HEK293 (cell line): ENCODE measurements around the gene GBF1.

Source experiments
- GFI1B ChIP-seq: fragments of 450-650 bp; formaldehyde crosslinking; IDR thresholded peaks from 2 replicates; pipeline ENCODE4 v1.5.1; 2016; ENCODE audit warnings: missing biosample characterization, missing genetic modification characterization
- GLI2 ChIP-seq: fragments of 450-650 bp; formaldehyde crosslinking; IDR thresholded peaks from 2 replicates; pipeline ENCODE4; 2017; ENCODE audit warnings: missing biosample characterization, missing genetic modification characterization, low read depth, borderline replicate concordance
- KLF9 ChIP-seq: fragments of 450-650 bp; formaldehyde crosslinking; IDR thresholded peaks from 2 replicates; pipeline ENCODE4 v1.5.1; 2016; ENCODE audit warnings: missing biosample characterization, missing genetic modification characterization, low read depth
- MZF1 ChIP-seq: fragments of 450-650 bp; formaldehyde crosslinking; IDR thresholded peaks from 2 replicates; pipeline ENCODE4 v1.5.1; 2017; ENCODE audit warnings: missing biosample characterization, missing genetic modification characterization, borderline replicate concordance
- OSR2 ChIP-seq: fragments of 450-650 bp; formaldehyde crosslinking; IDR thresholded peaks from 2 replicates; pipeline ENCODE4 v1.5.1; 2016; ENCODE audit warnings: missing biosample characterization, missing genetic modification characterization
- ZBTB1 ChIP-seq: fragments of 450-650 bp; formaldehyde crosslinking; IDR thresholded peaks from 2 replicates; pipeline ENCODE4 v1.5.1; 2016; ENCODE audit warnings: missing biosample characterization, missing genetic modification characterization
- ZFP69B ChIP-seq: fragments of 450-650 bp; formaldehyde crosslinking; IDR thresholded peaks from 2 replicates; pipeline ENCODE4 v1.5.1; 2016; ENCODE audit warnings: missing biosample characterization, missing genetic modification characterization
- ZNF121 ChIP-seq: fragments of 450-650 bp; formaldehyde crosslinking; IDR thresholded peaks from 2 replicates; pipeline ENCODE4 v1.5.1; 2016; ENCODE audit warnings: missing biosample characterization, missing genetic modification characterization
- ZNF174 ChIP-seq: fragments of 450-650 bp; formaldehyde crosslinking; IDR thresholded peaks from 2 replicates; pipeline ENCODE4 v1.5.0; 2017; ENCODE audit warnings: missing biosample characterization, mild to moderate bottlenecking, missing genetic modification characterization
- ZNF221 ChIP-seq: fragments of 450-650 bp; formaldehyde crosslinking; IDR thresholded peaks from 2 replicates; pipeline ENCODE4 v1.5.1; 2017; ENCODE audit warnings: missing biosample characterization, missing genetic modification characterization, borderline replicate concordance
- ZNF366 ChIP-seq: fragments of 450-650 bp; formaldehyde crosslinking; conservative IDR thresholded peaks from 2 replicates; pipeline ENCODE4 v1.5.1; 2016; ENCODE audit warnings: missing biosample characterization, missing genetic modification characterization
- ZNF37A ChIP-seq: fragments of 450-650 bp; IDR thresholded peaks from 2 replicates; pipeline ENCODE4 v1.5.1; 2018; ENCODE audit warnings: missing biosample characterization, missing genetic modification characterization
- ZNF404 ChIP-seq: fragments of 450-650 bp; formaldehyde crosslinking; IDR thresholded peaks from 2 replicates; pipeline ENCODE4 v1.5.1; 2017; ENCODE audit warnings: missing biosample characterization, missing genetic modification characterization
- ZNF416 ChIP-seq: fragments of 450-650 bp; formaldehyde crosslinking; IDR thresholded peaks from 2 replicates; pipeline ENCODE4 v1.5.1; 2016; ENCODE audit warnings: missing biosample characterization, missing genetic modification characterization
- ZNF549 ChIP-seq: fragments of 450-650 bp; IDR thresholded peaks from 2 replicates; pipeline ENCODE4 v1.5.1; 2018; ENCODE audit warnings: missing biosample characterization, missing genetic modification characterization, mild to moderate bottlenecking, inconsistent platforms, moderate library complexity
- ZNF585B ChIP-seq: fragments of 450-650 bp; formaldehyde crosslinking; IDR thresholded peaks from 2 replicates; pipeline ENCODE4 v1.5.1; 2016; ENCODE audit warnings: missing biosample characterization, missing genetic modification characterization
- ZNF664 ChIP-seq: fragments of 450-650 bp; formaldehyde crosslinking; IDR thresholded peaks from 2 replicates; pipeline ENCODE4 v1.5.1; 2016; ENCODE audit warnings: missing biosample characterization, missing genetic modification characterization
- ZNF747 ChIP-seq: fragments of 450-650 bp; formaldehyde crosslinking; IDR thresholded peaks from 2 replicates; pipeline ENCODE4 v1.5.1; 2016; ENCODE audit warnings: missing biosample characterization, missing genetic modification characterization
- ZNF776 ChIP-seq: fragments of 450-650 bp; formaldehyde crosslinking; IDR thresholded peaks from 2 replicates; pipeline ENCODE4 v1.5.0; 2017; ENCODE audit warnings: missing biosample characterization, missing genetic modification characterization, borderline replicate concordance
- TF ChIP-seq, protein P1 (sequence below): fragments of 450-650 bp; formaldehyde crosslinking; IDR thresholded peaks from 2 replicates; pipeline ENCODE4 v1.5.1; 2016; ENCODE audit warnings: missing biosample characterization, missing genetic modification characterization, borderline replicate concordance
- TF ChIP-seq, protein P2 (sequence below): fragments of 450-650 bp; formaldehyde crosslinking; IDR thresholded peaks from 2 replicates; pipeline ENCODE4 v1.5.1; 2016; ENCODE audit warnings: missing biosample characterization, missing genetic modification characterization
- TF ChIP-seq, protein P3 (sequence below): fragments of 450-650 bp; formaldehyde crosslinking; IDR thresholded peaks from 2 replicates; pipeline ENCODE4 v1.5.1; 2017; ENCODE audit warnings: missing biosample characterization, missing genetic modification characterization
- TF ChIP-seq, protein P4 (sequence below): fragments of 450-650 bp; formaldehyde crosslinking; IDR thresholded peaks from 2 replicates; pipeline ENCODE4 v1.5.1; 2016; ENCODE audit warnings: missing biosample characterization, missing genetic modification characterization
- TF ChIP-seq, protein P5 (sequence below): fragments of 450-650 bp; IDR thresholded peaks from 2 replicates; pipeline ENCODE4 v1.5.1; 2018; ENCODE audit warnings: missing biosample characterization, missing genetic modification characterization
- TF ChIP-seq, protein P6 (sequence below): fragments of 450-650 bp; formaldehyde crosslinking; IDR thresholded peaks from 2 replicates; pipeline ENCODE4 v1.5.1; 2016; ENCODE audit warnings: missing biosample characterization, missing genetic modification characterization, borderline replicate concordance

Gene GBF1

DNA sequence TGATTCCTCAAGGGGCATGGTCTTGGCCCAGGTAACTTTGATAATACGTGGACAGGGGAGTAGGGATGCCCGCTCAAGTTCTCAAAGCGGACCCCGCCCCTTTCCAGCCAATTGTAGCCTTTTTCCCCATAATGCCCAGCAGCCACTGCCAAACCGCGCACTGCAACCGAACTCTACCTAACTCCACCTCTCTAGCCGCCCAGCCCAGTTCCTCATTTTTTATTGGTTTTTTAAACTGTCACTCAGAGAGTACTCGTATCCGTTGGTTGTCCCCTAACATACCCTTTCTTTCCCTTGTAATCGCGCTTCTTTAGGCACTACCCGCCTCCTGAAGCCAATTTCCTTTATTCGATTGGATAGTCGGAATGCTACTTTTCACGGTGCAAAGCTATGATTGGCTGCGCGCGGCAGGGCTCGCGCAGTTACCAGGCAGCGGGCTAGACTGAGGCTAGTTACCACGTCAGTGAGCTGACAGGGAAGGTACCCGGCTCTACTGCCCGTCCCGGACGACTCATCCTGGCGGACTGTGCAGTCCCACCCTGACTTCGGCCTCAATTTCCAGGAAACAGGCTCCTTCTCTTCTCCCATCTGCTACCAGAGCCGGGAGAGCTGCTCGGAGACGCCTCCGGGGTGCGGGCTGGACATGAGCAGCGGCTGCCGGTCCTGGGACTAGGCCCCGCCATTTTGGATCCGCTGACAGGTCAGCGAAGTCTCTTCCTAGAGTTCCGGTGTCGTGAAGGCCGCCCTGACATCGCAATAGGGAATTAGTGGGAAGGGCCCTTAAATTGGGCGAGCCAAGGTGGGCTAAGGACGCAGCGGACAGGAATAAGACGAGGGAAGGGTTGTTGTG lies at the start of gene GBF1 (continued):
- TF ChIP-seq, protein P1, sequence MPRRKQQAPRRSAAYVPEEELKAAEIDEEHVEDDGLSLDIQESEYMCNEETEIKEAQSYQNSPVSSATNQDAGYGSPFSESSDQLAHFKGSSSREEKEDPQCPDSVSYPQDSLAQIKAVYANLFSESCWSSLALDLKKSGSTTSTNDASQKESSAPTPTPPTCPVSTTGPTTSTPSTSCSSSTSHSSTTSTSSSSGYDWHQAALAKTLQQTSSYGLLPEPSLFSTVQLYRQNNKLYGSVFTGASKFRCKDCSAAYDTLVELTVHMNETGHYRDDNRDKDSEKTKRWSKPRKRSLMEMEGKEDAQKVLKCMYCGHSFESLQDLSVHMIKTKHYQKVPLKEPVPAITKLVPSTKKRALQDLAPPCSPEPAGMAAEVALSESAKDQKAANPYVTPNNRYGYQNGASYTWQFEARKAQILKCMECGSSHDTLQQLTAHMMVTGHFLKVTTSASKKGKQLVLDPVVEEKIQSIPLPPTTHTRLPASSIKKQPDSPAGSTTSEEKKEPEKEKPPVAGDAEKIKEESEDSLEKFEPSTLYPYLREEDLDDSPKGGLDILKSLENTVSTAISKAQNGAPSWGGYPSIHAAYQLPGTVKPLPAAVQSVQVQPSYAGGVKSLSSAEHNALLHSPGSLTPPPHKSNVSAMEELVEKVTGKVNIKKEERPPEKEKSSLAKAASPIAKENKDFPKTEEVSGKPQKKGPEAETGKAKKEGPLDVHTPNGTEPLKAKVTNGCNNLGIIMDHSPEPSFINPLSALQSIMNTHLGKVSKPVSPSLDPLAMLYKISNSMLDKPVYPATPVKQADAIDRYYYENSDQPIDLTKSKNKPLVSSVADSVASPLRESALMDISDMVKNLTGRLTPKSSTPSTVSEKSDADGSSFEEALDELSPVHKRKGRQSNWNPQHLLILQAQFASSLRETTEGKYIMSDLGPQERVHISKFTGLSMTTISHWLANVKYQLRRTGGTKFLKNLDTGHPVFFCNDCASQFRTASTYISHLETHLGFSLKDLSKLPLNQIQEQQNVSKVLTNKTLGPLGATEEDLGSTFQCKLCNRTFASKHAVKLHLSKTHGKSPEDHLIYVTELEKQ (tag by site-specific recombination) = no peak
- no peak for TF ChIP-seq GLI2 (tag by site-specific recombination)
- TF ChIP-seq, protein P2, sequence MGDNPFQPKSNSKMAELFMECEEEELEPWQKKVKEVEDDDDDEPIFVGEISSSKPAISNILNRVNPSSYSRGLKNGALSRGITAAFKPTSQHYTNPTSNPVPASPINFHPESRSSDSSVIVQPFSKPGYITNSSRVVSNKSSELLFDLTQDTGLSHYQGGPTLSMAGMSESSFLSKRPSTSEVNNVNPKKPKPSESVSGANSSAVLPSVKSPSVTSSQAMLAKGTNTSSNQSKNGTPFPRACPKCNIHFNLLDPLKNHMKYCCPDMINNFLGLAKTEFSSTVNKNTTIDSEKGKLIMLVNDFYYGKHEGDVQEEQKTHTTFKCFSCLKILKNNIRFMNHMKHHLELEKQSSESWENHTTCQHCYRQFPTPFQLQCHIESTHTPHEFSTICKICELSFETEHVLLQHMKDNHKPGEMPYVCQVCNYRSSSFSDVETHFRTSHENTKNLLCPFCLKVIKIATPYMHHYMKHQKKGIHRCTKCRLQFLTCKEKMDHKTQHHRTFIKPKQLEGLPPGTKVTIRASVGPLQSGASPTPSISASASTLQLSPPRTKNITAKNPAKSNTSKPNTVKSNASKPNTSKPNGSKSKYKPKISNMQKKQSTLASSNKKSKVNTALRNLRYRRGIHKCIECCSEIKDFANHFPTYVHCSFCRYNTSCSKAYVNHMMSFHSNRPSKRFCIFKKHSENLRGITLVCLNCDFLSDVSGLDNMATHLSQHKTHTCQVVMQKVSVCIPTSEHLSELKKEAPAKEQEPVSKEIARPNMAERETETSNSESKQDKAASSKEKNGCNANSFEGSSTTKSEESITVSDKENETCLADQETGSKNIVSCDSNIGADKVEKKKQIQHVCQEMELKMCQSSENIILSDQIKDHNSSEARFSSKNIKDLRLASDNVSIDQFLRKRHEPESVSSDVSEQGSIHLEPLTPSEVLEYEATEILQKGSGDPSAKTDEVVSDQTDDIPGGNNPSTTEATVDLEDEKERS (tag by site-specific recombination) = no peak
- no peak for TF ChIP-seq ZNF221
- TF ChIP-seq, protein P3, sequence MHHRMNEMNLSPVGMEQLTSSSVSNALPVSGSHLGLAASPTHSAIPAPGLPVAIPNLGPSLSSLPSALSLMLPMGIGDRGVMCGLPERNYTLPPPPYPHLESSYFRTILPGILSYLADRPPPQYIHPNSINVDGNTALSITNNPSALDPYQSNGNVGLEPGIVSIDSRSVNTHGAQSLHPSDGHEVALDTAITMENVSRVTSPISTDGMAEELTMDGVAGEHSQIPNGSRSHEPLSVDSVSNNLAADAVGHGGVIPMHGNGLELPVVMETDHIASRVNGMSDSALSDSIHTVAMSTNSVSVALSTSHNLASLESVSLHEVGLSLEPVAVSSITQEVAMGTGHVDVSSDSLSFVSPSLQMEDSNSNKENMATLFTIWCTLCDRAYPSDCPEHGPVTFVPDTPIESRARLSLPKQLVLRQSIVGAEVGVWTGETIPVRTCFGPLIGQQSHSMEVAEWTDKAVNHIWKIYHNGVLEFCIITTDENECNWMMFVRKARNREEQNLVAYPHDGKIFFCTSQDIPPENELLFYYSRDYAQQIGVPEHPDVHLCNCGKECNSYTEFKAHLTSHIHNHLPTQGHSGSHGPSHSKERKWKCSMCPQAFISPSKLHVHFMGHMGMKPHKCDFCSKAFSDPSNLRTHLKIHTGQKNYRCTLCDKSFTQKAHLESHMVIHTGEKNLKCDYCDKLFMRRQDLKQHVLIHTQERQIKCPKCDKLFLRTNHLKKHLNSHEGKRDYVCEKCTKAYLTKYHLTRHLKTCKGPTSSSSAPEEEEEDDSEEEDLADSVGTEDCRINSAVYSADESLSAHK (tag by site-specific recombination) = peak; percentile 18; the same call in 1 of the 2 replicates
- TF ChIP-seq MZF1 (tag by site-specific recombination) = no peak
- TF ChIP-seq KLF9 = peak; percentile 81
- TF ChIP-seq ZNF366 (tag by site-specific recombination) = 0 out of 2 replicates have a peak, but pooled peaks have one; percentile 9
- TF ChIP-seq ZNF664 (tag by site-specific recombination) = no peak
- no peak for TF ChIP-seq GFI1B (tag by site-specific recombination)
- TF ChIP-seq ZNF121 (tag by site-specific recombination) = no peak
- TF ChIP-seq ZNF776 (tag by site-specific recombination) = no peak
- TF ChIP-seq, protein P4, sequence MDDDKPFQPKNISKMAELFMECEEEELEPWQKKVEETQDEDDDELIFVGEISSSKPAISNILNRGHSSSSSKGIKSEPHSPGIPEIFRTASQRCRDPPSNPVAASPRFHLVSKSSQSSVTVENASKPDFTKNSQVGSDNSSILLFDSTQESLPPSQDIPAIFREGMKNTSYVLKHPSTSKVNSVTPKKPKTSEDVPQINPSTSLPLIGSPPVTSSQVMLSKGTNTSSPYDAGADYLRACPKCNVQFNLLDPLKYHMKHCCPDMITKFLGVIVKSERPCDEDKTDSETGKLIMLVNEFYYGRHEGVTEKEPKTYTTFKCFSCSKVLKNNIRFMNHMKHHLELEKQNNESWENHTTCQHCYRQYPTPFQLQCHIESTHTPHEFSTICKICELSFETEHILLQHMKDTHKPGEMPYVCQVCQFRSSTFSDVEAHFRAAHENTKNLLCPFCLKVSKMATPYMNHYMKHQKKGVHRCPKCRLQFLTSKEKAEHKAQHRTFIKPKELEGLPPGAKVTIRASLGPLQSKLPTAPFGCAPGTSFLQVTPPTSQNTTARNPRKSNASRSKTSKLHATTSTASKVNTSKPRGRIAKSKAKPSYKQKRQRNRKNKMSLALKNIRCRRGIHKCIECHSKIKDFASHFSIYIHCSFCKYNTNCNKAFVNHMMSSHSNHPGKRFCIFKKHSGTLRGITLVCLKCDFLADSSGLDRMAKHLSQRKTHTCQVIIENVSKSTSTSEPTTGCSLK (tag by site-specific recombination) = no peak
- no peak for TF ChIP-seq ZBTB1 (tag by site-specific recombination)
- TF ChIP-seq ZNF404 (tag by site-specific recombination) = no peak
- TF ChIP-seq, protein P5, sequence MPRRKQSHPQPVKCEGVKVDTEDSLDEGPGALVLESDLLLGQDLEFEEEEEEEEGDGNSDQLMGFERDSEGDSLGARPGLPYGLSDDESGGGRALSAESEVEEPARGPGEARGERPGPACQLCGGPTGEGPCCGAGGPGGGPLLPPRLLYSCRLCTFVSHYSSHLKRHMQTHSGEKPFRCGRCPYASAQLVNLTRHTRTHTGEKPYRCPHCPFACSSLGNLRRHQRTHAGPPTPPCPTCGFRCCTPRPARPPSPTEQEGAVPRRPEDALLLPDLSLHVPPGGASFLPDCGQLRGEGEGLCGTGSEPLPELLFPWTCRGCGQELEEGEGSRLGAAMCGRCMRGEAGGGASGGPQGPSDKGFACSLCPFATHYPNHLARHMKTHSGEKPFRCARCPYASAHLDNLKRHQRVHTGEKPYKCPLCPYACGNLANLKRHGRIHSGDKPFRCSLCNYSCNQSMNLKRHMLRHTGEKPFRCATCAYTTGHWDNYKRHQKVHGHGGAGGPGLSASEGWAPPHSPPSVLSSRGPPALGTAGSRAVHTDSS (tag by site-specific recombination) = no peak
- no peak for TF ChIP-seq ZNF585B (tag by site-specific recombination)
- no peak for TF ChIP-seq ZNF174 (tag by site-specific recombination)
- TF ChIP-seq ZNF549 = no peak
- TF ChIP-seq, protein P6, sequence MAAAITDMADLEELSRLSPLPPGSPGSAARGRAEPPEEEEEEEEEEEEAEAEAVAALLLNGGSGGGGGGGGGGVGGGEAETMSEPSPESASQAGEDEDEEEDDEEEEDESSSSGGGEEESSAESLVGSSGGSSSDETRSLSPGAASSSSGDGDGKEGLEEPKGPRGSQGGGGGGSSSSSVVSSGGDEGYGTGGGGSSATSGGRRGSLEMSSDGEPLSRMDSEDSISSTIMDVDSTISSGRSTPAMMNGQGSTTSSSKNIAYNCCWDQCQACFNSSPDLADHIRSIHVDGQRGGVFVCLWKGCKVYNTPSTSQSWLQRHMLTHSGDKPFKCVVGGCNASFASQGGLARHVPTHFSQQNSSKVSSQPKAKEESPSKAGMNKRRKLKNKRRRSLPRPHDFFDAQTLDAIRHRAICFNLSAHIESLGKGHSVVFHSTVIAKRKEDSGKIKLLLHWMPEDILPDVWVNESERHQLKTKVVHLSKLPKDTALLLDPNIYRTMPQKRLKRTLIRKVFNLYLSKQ (tag by site-specific recombination) = no peak
- TF ChIP-seq OSR2 (tag by site-specific recombination) = no peak
- no peak for TF ChIP-seq ZNF747
- TF ChIP-seq ZNF416 (tag by site-specific recombination) = no peak
- no peak for TF ChIP-seq ZNF37A (tag by site-specific recombination)
- TF ChIP-seq ZFP69B (tag by site-specific recombination) = no peak
